Measurements from ENCODE around the gene MARS1. TPM values are rescaled to one million over a fixed set of nuclear protein-coding genes. Genes with fewer than 3 reads are reported as not detected.

Gene MARS1
- total and polyA plus RNA-seq, 2 experiments from 2014 or later = 266 to 351 TPM

DNA sequence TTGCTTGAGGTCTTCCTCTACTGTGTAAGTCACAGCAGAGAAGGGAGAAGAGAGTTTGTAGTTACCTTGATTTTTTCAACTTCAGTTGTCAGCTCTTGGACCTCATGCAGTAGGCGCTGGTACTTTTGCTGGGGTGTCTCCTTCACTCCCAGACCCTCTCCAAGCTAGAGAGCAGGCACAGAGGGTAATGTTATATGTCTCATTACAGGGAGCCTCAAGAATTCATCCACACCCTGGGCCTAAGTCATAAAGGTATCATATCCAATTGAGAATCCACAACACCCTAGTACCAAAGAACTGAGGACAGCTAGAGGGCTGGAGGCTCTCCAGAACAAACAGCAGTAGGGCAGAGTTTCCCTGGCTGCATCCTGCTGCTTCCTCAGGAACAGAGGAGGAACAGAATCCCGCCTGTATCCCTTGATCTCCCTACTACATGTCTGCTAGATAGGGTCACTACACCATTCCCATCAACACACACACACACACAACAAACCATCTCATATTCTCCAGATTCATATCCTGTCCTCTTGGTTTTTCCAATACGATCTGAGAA, 47.2 kb downstream of the MARS1 start:
- peaks cover 57% of the 10 kb centered on the region for H3K36me3 Mint-ChIP-seq (ENCODE audit: low read depth)

DNA sequence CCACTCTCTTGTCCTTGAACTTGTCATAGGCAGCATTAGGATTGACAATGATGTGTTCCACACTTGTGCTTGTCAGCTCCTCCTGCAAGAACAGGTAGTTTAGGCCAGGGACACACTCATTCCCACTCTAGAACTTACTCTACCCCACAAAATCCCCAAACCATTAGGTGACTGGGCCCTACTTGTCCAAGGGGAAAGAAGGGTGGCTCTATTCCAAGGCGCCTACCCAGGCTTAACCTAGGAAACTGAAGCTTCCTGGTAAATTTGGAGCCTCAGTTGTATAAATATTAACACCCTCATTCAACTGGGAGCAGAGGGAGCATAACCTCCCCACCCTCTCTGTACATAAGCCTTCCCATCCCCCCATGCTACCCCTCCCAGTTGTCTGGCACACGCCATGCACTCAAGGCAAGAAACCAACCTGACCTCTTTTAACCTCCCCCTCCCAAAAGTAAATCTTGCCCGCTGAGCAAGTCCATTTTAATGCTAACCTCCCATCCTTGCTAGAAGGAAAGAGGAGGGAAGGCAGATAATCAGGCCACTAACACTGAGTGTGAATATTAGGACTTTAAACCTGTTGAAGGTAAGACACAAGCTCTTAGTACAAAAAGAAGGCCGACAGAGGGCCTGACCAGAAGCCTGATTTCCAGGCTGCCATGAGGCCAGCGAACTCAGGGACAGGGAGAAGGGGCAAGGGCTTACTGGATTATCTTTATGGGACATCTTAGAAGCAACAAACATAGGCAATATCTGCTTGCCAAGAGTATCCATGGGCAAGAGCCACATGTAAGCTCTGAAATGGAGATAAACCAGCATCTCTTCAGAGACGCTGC, 48.1 kb downstream of the MARS1 start:
- no peaks in the 10 kb centered on the region for H3K4me1 ChIP-seq (ENCODE audit: insufficient read depth)
- H3K4me2 ChIP-seq = no peak overlapping the region
- no peaks in the 10 kb centered on the region for H3K9me2 ChIP-seq (ENCODE audit: insufficient read depth)
- H3K27ac ChIP-seq (ENCODE audit: low read depth) = no peak overlapping the region
- no peaks in the 10 kb centered on the region for H3K27me3 ChIP-seq (ENCODE audit: insufficient read depth)
- DNase-seq (ENCODE audit: low spot score) = no peak
- Mint-ChIP-seq H3K9me3 (no peaks in the 10 kb centered on the region), H3K27me3 (ENCODE audit: insufficient read depth, low read depth, poor library complexity) (peaks cover 7% of the 10 kb centered on the region), H3K36me3 (ENCODE audit: low read depth) (peaks cover 52% of the 10 kb centered on the region), H3K4me3 (no peak overlapping the region; the same call in 2 of the 3 replicates), H3K27ac (no peak overlapping the region; the same call in 1 of the 2 replicates), H3K4me1 (peaks cover 18% of the 10 kb centered on the region)
- H3K79me2 ChIP-seq (replicated peaks; ENCODE audit: insufficient read depth) = no peaks in the 10 kb centered on the region
- no peak overlapping the region for H3K4me3 ChIP-seq
- H2AFZ ChIP-seq = no peak overlapping the region
- peaks cover 18% of the 10 kb centered on the region for H3K36me3 ChIP-seq (ENCODE audit: insufficient read depth)
- H4K20me1 ChIP-seq (replicated peaks; ENCODE audit: insufficient read depth) = peaks cover 4% of the 10 kb centered on the region; the same call in 1 of the 2 replicates
- peak; percentile 71 for ATAC-seq
- H3F3A ChIP-seq (replicated peaks; ENCODE audit: low read depth) = 0 out of 2 replicates have a peak, but pooled peaks cover 7% of the 10 kb centered on the region
- TF ChIP-seq, protein P1, sequence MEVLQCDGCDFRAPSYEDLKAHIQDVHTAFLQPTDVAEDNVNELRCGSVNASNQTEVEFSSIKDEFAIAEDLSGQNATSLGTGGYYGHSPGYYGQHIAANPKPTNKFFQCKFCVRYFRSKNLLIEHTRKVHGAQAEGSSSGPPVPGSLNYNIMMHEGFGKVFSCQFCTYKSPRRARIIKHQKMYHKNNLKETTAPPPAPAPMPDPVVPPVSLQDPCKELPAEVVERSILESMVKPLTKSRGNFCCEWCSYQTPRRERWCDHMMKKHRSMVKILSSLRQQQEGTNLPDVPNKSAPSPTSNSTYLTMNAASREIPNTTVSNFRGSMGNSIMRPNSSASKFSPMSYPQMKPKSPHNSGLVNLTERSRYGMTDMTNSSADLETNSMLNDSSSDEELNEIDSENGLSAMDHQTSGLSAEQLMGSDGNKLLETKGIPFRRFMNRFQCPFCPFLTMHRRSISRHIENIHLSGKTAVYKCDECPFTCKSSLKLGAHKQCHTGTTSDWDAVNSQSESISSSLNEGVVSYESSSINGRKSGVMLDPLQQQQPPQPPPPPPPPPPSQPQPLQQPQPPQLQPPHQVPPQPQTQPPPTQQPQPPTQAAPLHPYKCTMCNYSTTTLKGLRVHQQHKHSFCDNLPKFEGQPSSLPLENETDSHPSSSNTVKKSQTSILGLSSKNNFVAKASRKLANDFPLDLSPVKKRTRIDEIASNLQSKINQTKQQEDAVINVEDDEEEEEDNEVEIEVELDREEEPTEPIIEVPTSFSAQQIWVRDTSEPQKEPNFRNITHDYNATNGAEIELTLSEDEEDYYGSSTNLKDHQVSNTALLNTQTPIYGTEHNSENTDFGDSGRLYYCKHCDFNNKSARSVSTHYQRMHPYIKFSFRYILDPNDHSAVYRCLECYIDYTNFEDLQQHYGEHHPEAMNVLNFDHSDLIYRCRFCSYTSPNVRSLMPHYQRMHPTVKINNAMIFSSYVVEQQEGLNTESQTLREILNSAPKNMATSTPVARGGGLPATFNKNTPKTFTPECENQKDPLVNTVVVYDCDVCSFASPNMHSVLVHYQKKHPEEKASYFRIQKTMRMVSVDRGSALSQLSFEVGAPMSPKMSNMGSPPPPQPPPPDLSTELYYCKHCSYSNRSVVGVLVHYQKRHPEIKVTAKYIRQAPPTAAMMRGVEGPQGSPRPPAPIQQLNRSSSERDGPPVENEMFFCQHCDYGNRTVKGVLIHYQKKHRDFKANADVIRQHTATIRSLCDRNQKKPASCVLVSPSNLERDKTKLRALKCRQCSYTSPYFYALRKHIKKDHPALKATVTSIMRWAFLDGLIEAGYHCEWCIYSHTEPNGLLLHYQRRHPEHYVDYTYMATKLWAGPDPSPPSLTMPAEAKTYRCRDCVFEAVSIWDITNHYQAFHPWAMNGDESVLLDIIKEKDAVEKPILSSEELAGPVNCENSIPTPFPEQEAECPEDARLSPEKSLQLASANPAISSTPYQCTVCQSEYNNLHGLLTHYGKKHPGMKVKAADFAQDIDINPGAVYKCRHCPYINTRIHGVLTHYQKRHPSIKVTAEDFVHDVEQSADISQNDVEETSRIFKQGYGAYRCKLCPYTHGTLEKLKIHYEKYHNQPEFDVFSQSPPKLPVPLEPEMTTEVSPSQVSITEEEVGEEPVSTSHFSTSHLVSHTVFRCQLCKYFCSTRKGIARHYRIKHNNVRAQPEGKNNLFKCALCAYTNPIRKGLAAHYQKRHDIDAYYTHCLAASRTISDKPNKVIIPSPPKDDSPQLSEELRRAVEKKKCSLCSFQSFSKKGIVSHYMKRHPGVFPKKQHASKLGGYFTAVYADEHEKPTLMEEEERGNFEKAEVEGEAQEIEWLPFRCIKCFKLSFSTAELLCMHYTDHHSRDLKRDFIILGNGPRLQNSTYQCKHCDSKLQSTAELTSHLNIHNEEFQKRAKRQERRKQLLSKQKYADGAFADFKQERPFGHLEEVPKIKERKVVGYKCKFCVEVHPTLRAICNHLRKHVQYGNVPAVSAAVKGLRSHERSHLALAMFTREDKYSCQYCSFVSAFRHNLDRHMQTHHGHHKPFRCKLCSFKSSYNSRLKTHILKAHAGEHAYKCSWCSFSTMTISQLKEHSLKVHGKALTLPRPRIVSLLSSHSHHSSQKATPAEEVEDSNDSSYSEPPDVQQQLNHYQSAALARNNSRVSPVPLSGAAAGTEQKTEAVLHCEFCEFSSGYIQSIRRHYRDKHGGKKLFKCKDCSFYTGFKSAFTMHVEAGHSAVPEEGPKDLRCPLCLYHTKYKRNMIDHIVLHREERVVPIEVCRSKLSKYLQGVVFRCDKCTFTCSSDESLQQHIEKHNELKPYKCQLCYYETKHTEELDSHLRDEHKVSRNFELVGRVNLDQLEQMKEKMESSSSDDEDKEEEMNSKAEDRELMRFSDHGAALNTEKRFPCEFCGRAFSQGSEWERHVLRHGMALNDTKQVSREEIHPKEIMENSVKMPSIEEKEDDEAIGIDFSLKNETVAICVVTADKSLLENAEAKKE (CRISPR knock-in tag; IDR thresholded peaks at IDR 0.05) = no peak
- TF ChIP-seq EZH2 (IDR thresholded peaks at IDR 0.05; ENCODE audit: low read depth, unreplicated experiment) = no peak

More for the DNA sequence above, 47.2 kb downstream of the MARS1 start:
- H3K79me2 ChIP-seq (replicated peaks; ENCODE audit: insufficient read depth) = no peaks in the 10 kb centered on the region
- ATAC-seq = no peak
- H3K4me1 ChIP-seq (ENCODE audit: insufficient read depth) = no peaks in the 10 kb centered on the region
- no peaks in the 10 kb centered on the region for H3K27me3 ChIP-seq (ENCODE audit: insufficient read depth)
- H2AFZ ChIP-seq = no peak overlapping the region
- H4K20me1 ChIP-seq (replicated peaks; ENCODE audit: insufficient read depth) = peaks cover 8% of the 10 kb centered on the region
- no peak for DNase-seq (ENCODE audit: low spot score)
- H3K4me3 ChIP-seq = no peak overlapping the region
- no peak overlapping the region for H3K4me2 ChIP-seq
- 0 out of 2 replicates have a peak, but pooled peaks cover 7% of the 10 kb centered on the region for H3F3A ChIP-seq (replicated peaks; ENCODE audit: low read depth)
- no peaks in the 10 kb centered on the region for H3K9me2 ChIP-seq (ENCODE audit: insufficient read depth)
- no peak overlapping the region for H3K4me3 Mint-ChIP-seq
- H3K27me3 Mint-ChIP-seq (ENCODE audit: insufficient read depth, low read depth, poor library complexity) = peaks cover 7% of the 10 kb centered on the region
- peaks cover 20% of the 10 kb centered on the region for H3K36me3 ChIP-seq (ENCODE audit: insufficient read depth)
- H3K9me3 Mint-ChIP-seq = no peaks in the 10 kb centered on the region
- no peak overlapping the region for H3K27ac ChIP-seq (ENCODE audit: low read depth)
- H3K27ac Mint-ChIP-seq = no peak overlapping the region; the same call in 1 of the 2 replicates
- no peak for TF ChIP-seq STAT1 (IDR thresholded peaks at IDR 0.05; ENCODE audit: unreplicated experiment)
- no peak for TF ChIP-seq POLR2AphosphoS5 (IDR thresholded peaks at IDR 0.05; ENCODE audit: low read depth)
- TF ChIP-seq, protein P2, sequence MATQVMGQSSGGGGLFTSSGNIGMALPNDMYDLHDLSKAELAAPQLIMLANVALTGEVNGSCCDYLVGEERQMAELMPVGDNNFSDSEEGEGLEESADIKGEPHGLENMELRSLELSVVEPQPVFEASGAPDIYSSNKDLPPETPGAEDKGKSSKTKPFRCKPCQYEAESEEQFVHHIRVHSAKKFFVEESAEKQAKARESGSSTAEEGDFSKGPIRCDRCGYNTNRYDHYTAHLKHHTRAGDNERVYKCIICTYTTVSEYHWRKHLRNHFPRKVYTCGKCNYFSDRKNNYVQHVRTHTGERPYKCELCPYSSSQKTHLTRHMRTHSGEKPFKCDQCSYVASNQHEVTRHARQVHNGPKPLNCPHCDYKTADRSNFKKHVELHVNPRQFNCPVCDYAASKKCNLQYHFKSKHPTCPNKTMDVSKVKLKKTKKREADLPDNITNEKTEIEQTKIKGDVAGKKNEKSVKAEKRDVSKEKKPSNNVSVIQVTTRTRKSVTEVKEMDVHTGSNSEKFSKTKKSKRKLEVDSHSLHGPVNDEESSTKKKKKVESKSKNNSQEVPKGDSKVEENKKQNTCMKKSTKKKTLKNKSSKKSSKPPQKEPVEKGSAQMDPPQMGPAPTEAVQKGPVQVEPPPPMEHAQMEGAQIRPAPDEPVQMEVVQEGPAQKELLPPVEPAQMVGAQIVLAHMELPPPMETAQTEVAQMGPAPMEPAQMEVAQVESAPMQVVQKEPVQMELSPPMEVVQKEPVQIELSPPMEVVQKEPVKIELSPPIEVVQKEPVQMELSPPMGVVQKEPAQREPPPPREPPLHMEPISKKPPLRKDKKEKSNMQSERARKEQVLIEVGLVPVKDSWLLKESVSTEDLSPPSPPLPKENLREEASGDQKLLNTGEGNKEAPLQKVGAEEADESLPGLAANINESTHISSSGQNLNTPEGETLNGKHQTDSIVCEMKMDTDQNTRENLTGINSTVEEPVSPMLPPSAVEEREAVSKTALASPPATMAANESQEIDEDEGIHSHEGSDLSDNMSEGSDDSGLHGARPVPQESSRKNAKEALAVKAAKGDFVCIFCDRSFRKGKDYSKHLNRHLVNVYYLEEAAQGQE (IDR thresholded peaks at IDR 0.05; ENCODE audit: unreplicated experiment) = no peak
- TF ChIP-seq, protein P3, sequence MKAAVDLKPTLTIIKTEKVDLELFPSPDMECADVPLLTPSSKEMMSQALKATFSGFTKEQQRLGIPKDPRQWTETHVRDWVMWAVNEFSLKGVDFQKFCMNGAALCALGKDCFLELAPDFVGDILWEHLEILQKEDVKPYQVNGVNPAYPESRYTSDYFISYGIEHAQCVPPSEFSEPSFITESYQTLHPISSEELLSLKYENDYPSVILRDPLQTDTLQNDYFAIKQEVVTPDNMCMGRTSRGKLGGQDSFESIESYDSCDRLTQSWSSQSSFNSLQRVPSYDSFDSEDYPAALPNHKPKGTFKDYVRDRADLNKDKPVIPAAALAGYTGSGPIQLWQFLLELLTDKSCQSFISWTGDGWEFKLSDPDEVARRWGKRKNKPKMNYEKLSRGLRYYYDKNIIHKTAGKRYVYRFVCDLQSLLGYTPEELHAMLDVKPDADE (IDR thresholded peaks at IDR 0.05) = no peak
- H3K4me1 Mint-ChIP-seq = peaks cover 16% of the 10 kb centered on the region

Data from GM23338 (cell line).